Neural cell (in vitro differentiated cells): Measurements from ENCODE around the gene EEF1AKMT3. TPM values are rescaled to one million over a fixed set of nuclear protein-coding genes. Genes with fewer than 3 reads are reported as not detected.

Source experiments
- H2AFZ ChIP-seq: fragments of 200-600, 300-800 bp; sonication (generic), shearing (Covaris generic); 2 replicates; pipeline ENCODE4 v1.6.0; 2014; ENCODE audit warnings: low read depth, mild to moderate bottlenecking, antibody characterized with exemption, low read length, moderate library complexity
- H3F3A ChIP-seq: fragments of 200-600 bp; shearing (Covaris generic); 2 replicates; pipeline ENCODE4 v1.6.1; 2016; ENCODE audit warnings: mild to moderate bottlenecking, moderate library complexity, mixed read lengths, antibody characterized with exemption, low read length; ENCODE audit not compliant: insufficient read depth, poor library complexity, severe bottlenecking
- H3K27ac ChIP-seq: fragments of 200-600, 300-800 bp; sonication (generic), shearing (Covaris generic); 2 replicates; pipeline ENCODE4 v1.5.1; 2014; ENCODE audit warnings: mild to moderate bottlenecking, low read length, moderate library complexity
- H3K27me3 ChIP-seq: fragments of 300-800, 200-600 bp; sonication (generic), shearing (Covaris generic); 2 replicates; pipeline ENCODE4 v1.6.0; 2014; ENCODE audit warnings: mild to moderate bottlenecking, low read depth, low read length, moderate library complexity; ENCODE audit not compliant: insufficient read depth
- H3K36me3 ChIP-seq: fragments of 300-800, 200-600 bp; sonication (generic), shearing (Covaris generic); 2 replicates; pipeline ENCODE4 v1.5.1; 2014; ENCODE audit warnings: mild to moderate bottlenecking, antibody characterized with exemption, low read length, moderate library complexity; ENCODE audit not compliant: insufficient read depth
- H3K4me2 ChIP-seq: fragments of 300-800, 200-600 bp; sonication (generic), shearing (Covaris generic); 2 replicates; pipeline ENCODE4 v1.6.0; 2014; ENCODE audit warnings: mild to moderate bottlenecking, low read length
- H3K4me3 ChIP-seq: fragments of 300-800, 200-600 bp; sonication (generic), shearing (Covaris generic); 2 replicates; pipeline ENCODE4 v1.5.1; 2014; ENCODE audit warnings: mild to moderate bottlenecking, low read length, moderate library complexity
- H3K79me2 ChIP-seq: fragments of 200-600 bp; shearing (Covaris generic); replicated peaks from 2 replicates; pipeline ENCODE4 v1.6.0; 2014; ENCODE audit warnings: mild to moderate bottlenecking, low read length, moderate library complexity; ENCODE audit not compliant: insufficient read depth
- H3K9ac ChIP-seq: fragments of 300-800, 200-600 bp; sonication (generic), shearing (Covaris generic); 2 replicates; pipeline ENCODE4 v1.6.1; 2016; ENCODE audit warnings: mild to moderate bottlenecking, low read length, mixed read lengths
- H3K9me2 ChIP-seq: fragments of 200-600 bp; shearing (Covaris generic); 2 replicates; pipeline ENCODE4 v1.6.1; 2016; ENCODE audit warnings: mild to moderate bottlenecking, low read length, mixed read lengths; ENCODE audit not compliant: insufficient read depth
- H3K9me3 ChIP-seq: fragments of 200-600, 300-800 bp; sonication (generic), shearing (Covaris generic); 2 replicates; pipeline ENCODE4 v1.6.1; 2016; ENCODE audit warnings: mild to moderate bottlenecking, mixed run types, low read length, moderate library complexity, mixed read lengths
- H4K20me1 ChIP-seq: fragments of 200-600 bp; shearing (Covaris generic); 2 replicates; pipeline ENCODE4 v1.6.1; 2016; ENCODE audit warnings: mild to moderate bottlenecking, mixed run types; ENCODE audit not compliant: insufficient read depth
- CTCF ChIP-seq: fragments of 450-650 bp; IDR thresholded peaks from 2 replicates; pipeline ENCODE4 v1.5.1; 2014; ENCODE audit warnings: antibody characterized with exemption, mild to moderate bottlenecking, moderate library complexity; ENCODE audit not compliant: poor library complexity, severe bottlenecking
- EZH2 ChIP-seq: fragments of 200-600, 300-800 bp; shearing (Covaris generic), sonication (generic); IDR thresholded peaks from 2 replicates; pipeline ENCODE4 v1.6.1; 2014; ENCODE audit warnings: antibody characterized with exemption, low read length, borderline replicate concordance, mild to moderate bottlenecking; ENCODE audit not compliant: insufficient read depth, poor library complexity, severe bottlenecking
- MXI1 ChIP-seq: fragments of 450-650 bp; conservative IDR thresholded peaks from 2 replicates; pipeline ENCODE4 v1.6.1; 2014; ENCODE audit warnings: antibody characterized with exemption, mild to moderate bottlenecking; ENCODE audit not compliant: poor library complexity, severe bottlenecking
- POLR2AphosphoS5 ChIP-seq: IDR thresholded peaks from 2 replicates; pipeline ENCODE4 v1.6.1; 2012
- RAD21 ChIP-seq: fragments of 450-650 bp; conservative IDR thresholded peaks from 2 replicates; pipeline ENCODE4 v1.6.1; 2014; ENCODE audit warnings: antibody characterized with exemption, mild to moderate bottlenecking, moderate library complexity
- REST ChIP-seq: IDR thresholded peaks from 2 replicates; pipeline ENCODE4 v1.6.1; 2012; ENCODE audit warnings: borderline replicate concordance
- SMC3 ChIP-seq: fragments of 450-650 bp; conservative IDR thresholded peaks from 2 replicates; pipeline ENCODE4 v1.6.1; 2014; ENCODE audit warnings: antibody characterized with exemption, mild to moderate bottlenecking, moderate library complexity; ENCODE audit not compliant: poor library complexity
- polyA minus RNA-seq: library from RNA; depleted of rRNA, polyadenylated mRNA; stranded (reverse); fragments of >200 nt; gene quantifications from 2 replicates; pipeline ENCODE4 v1.2.3, GENCODE V29; 2014
- polyA plus RNA-seq: library from polyadenylated mRNA; depleted of rRNA; stranded (reverse); fragments of >200 nt; gene quantifications from 2 replicates; pipeline ENCODE4 v1.2.3, GENCODE V29; 2014

EEF1AKMT3 gene
- polyA plus RNA-seq (1.6 and 2.0 TPM in 2 replicates), polyA minus RNA-seq (0.46 and 0.73 TPM in 2 replicates)

GRCh38 chr12:57772429-57773322 lies at the start of gene EEF1AKMT3:
EEF1AKMT3 (plus strand) TSS chr12:57772614; CDS start chr12:57772725, 111 bp downstream.
- peaks cover under 1% of the 10 kb centered on the region for H3K27me3 ChIP-seq
- peak within 1 kb of the TSS; percentile 70 for H3K9ac ChIP-seq
- peak within 1 kb of the TSS; percentile 79 for H3K4me2 ChIP-seq
- no peaks in the 10 kb centered on the region for H3K79me2 ChIP-seq
- H3K4me3 ChIP-seq = peak within 1 kb of the TSS; percentile 76
- TF ChIP-seq POLR2AphosphoS5 = no peak
- no peak for TF ChIP-seq EZH2
- no peak for TF ChIP-seq MXI1
- no peaks in the 10 kb centered on the region for H3F3A ChIP-seq
- no peaks in the 10 kb centered on the region for H3K9me2 ChIP-seq
- H4K20me1 ChIP-seq = no peaks in the 10 kb centered on the region
- H3K9me3 ChIP-seq = no peaks in the 10 kb centered on the region
- H3K27ac ChIP-seq = peak within 1 kb of the TSS; percentile 57
- H2AFZ ChIP-seq = peak within 1 kb of the TSS; percentile 90
- no peaks in the 10 kb centered on the region for H3K36me3 ChIP-seq

GRCh38 chr12:57722716-57723629 lies 49.4 kb upstream of the EEF1AKMT3 start:
- H3K9ac ChIP-seq = no peak overlapping the region
- TF ChIP-seq POLR2AphosphoS5 (no peak), EZH2 (no peak), SMC3 (no peak), MXI1 (no peak), REST (no peak), CTCF (no peak), RAD21 (no peak)
- peaks cover 24% of the 10 kb centered on the region for H3K27me3 ChIP-seq
- H3K79me2 ChIP-seq = no peaks in the 10 kb centered on the region
- H3K9me3 ChIP-seq = no peaks in the 10 kb centered on the region
- H4K20me1 ChIP-seq = no peaks in the 10 kb centered on the region
- no peak overlapping the region for H3K27ac ChIP-seq
- peaks cover 4% of the 10 kb centered on the region for H3K36me3 ChIP-seq
- no peak overlapping the region for H3K4me2 ChIP-seq
- no peaks in the 10 kb centered on the region for H3K9me2 ChIP-seq
- no peak overlapping the region for H3K4me3 ChIP-seq
- no peak overlapping the region for H2AFZ ChIP-seq
- no peaks in the 10 kb centered on the region for H3F3A ChIP-seq
